GM12875 (cell line): ENCODE results near the gene LRRFIP2.
"Not testable (repeated sequence)": the region's sequence is repeated elsewhere in the genome, so short reads cannot be mapped to it uniquely, and the experiment has no call there.

Experiments
- H3K4me3 ChIP-seq: one replicate; pipeline ENCODE4 v1.5.1; 2011; ENCODE audit warnings: low read depth, low read length, control low read depth
- CTCF ChIP-seq: IDR thresholded peaks from 2 replicates; pipeline ENCODE4 v1.5.1; 2011; ENCODE audit warnings: low read depth, mild to moderate bottlenecking, control low read depth, inconsistent platforms, low read length, moderate library complexity, borderline replicate concordance; ENCODE audit not compliant: insufficient read depth

The LRRFIP2 gene

GRCh38 chr3:37154668-37155314 lies 19.6 kb downstream of the LRRFIP2 start:
- H3K4me3 ChIP-seq, result no peak overlapping the region
- no peak for TF ChIP-seq CTCF

GRCh38 chr3:37150621-37151020 lies 23.8 kb downstream of the LRRFIP2 start:
- TF ChIP-seq CTCF, result no peak
- no peak overlapping the region for H3K4me3 ChIP-seq

- TF ChIP-seq CTCF, result no peak
- no peak overlapping the region for H3K4me3 ChIP-seq
Observed at GRCh38 chr3:37149257-37149656, 25.1 kb downstream of the LRRFIP2 start.

- no peak for TF ChIP-seq CTCF
- no peak overlapping the region for H3K4me3 ChIP-seq
Observed at GRCh38 chr3:37148208-37148607, 26.2 kb downstream of the LRRFIP2 start.

- no peak for TF ChIP-seq CTCF
- H3K4me3 ChIP-seq, result no peak overlapping the region
Observed at GRCh38 chr3:37147666-37148065, 26.7 kb downstream of the LRRFIP2 start.

- not testable (repeated sequence) for H3K4me3 ChIP-seq
Observed at GRCh38 chr3:37146927-37147326, 27.5 kb downstream of the LRRFIP2 start.

- TF ChIP-seq CTCF, result no peak
- H3K4me3 ChIP-seq, result no peak overlapping the region
Observed at GRCh38 chr3:37145611-37146010, 28.8 kb downstream of the LRRFIP2 start.

- no peak overlapping the region for H3K4me3 ChIP-seq
- TF ChIP-seq CTCF, result no peak
Observed at GRCh38 chr3:37144806-37145205, 29.6 kb downstream of the LRRFIP2 start.
